T-helper 2 cell treated with Interferon-gamma antibody and Interleukin-4, amounts not matched to agents 100 ng/mL and 5 ng/mL, for 36 hours (primary cell): Measurements from ENCODE around the gene DNAJC17. TPM values are rescaled to one million over a fixed set of nuclear protein-coding genes. Genes with fewer than 3 reads are reported as not detected.

Experiments
- intact Hi-C: fragments of 100-400 bp; cut with micrococcal nuclease; formaldehyde crosslinking; loops from one replicate; pipeline ENCODE4 v1.15.1; 2023
- total RNA-seq: library from RNA; stranded (reverse); gene quantifications from 2 replicates; pipeline ENCODE4 v1.2.3, GENCODE V29; 2022

The DNAJC17 gene
- total RNA-seq, 1 donor from 2014 or later, result 43.2 TPM

- intact Hi-C loops, result no loop called here
Measured at GRCh38 chr15:40792394-40792793, 14.9 kb downstream of the DNAJC17 start.

GRCh38 chr15:40790718-40791117 lies 16.6 kb downstream of the DNAJC17 start:
- intact Hi-C loops, result no loop called here

GRCh38 chr15:40789999-40790398 lies 17.3 kb downstream of the DNAJC17 start:
- intact Hi-C loops, result no loop called here

GRCh38 chr15:40789119-40789518 lies 18.2 kb downstream of the DNAJC17 start:
- intact Hi-C loops, result no loop called here

- intact Hi-C loops, result no loop called here
Measured at GRCh38 chr15:40787991-40788390, 19.3 kb downstream of the DNAJC17 start.

- intact Hi-C loops, result no loop called here
Measured at GRCh38 chr15:40787344-40787841, 19.9 kb downstream of the DNAJC17 start.

- intact Hi-C loops, result no loop called here
Measured at GRCh38 chr15:40785814-40786213, 21.5 kb downstream of the DNAJC17 start.

- intact Hi-C loops, result no loop called here
Measured at GRCh38 chr15:40785164-40785563, 22.1 kb downstream of the DNAJC17 start.

GRCh38 chr15:40782609-40783227 lies 24.6 kb downstream of the DNAJC17 start:
- intact Hi-C loops, result loop anchor here (1.0 to 5.0 kb wide), 5 partner anchors 36 to 263 kb away; no protein-coding TSS in a partner anchor

GRCh38 chr15:40776537-40777141 lies 30.6 kb downstream of the DNAJC17 start:
- intact Hi-C loops, result no loop called here

- intact Hi-C loops, result no loop called here
Measured at GRCh38 chr15:40775740-40776536, 31.3 kb downstream of the DNAJC17 start.

GRCh38 chr15:40775007-40775406 lies 32.3 kb downstream of the DNAJC17 start:
- intact Hi-C loops, result no loop called here

GRCh38 chr15:40773902-40774301 lies 33.4 kb downstream of the DNAJC17 start:
- intact Hi-C loops, result no loop called here

- intact Hi-C loops, result no loop called here
Measured at GRCh38 chr15:40773496-40773895, 33.8 kb downstream of the DNAJC17 start.

GRCh38 chr15:40772014-40772413 lies 35.3 kb downstream of the DNAJC17 start:
- intact Hi-C loops, result no loop called here

- intact Hi-C loops, result no loop called here
Measured at GRCh38 chr15:40771242-40771641, 36.0 kb downstream of the DNAJC17 start.

- intact Hi-C loops, result no loop called here
Measured at GRCh38 chr15:40770147-40770721, 37.0 kb downstream of the DNAJC17 start.

GRCh38 chr15:40769274-40770146 lies 37.8 kb downstream of the DNAJC17 start, which contains the start of gene C15orf62:
Gene C15orf62 (plus strand): TSS chr15:40769980. CDS start chr15:40770496, 516 bp downstream.
- intact Hi-C loops, result no loop called here

GRCh38 chr15:40768521-40769273 lies 38.6 kb downstream of the DNAJC17 start:
- intact Hi-C loops, result no loop called here
